GM21390 (cell line): ENCODE results near the gene ARRDC5.
"Not testable (repeated sequence)": the region's sequence is repeated elsewhere in the genome, so short reads cannot be mapped to it uniquely, and the experiment has no call there.

Source experiments
- ATAC-seq: cut with Tn5 transposase; IDR thresholded peaks from one replicate; pipeline ENCODE4 v1.9.1; 2021; ENCODE audit not compliant: unreplicated experiment

ARRDC5 gene

GRCh38 chr19:4910594-4911281 lies 8.0 kb upstream of the ARRDC5 start:
- no peak for ATAC-seq

- ATAC-seq, result peak; percentile 68
Measured at GRCh38 chr19:4909897-4910593, 7.3 kb upstream of the ARRDC5 start.

GRCh38 chr19:4909156-4909896 lies 6.6 kb upstream of the ARRDC5 start, which contains the start of gene UHRF1:
UHRF1 (plus strand) TSS chr19:4909501; CDS start chr19:4910886, 1,385 bp downstream.
- ATAC-seq, result no peak

DNA sequence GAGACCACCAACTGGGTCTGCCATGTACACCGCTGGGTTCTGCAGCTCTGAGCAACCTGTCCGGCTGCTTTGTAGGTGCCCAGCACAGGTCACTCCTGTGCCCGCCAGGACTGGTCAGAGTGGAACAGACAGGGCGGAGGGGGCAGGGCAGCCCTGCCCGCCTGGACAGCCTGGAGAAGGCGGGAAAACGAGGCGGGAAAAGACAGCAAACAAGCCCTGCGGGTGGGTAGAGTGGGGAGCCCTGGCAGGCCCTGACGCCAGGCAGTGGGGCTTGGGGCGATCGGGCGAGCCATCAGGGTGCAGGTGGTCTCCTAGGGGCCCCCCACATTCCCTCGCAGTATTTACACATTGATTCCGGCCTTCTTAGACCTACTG lies 6.1 kb upstream of the ARRDC5 start:
- ATAC-seq, result no peak

- ATAC-seq, result no peak
Measured at GRCh38 chr19:4908360-4908759, 5.7 kb upstream of the ARRDC5 start.

DNA sequence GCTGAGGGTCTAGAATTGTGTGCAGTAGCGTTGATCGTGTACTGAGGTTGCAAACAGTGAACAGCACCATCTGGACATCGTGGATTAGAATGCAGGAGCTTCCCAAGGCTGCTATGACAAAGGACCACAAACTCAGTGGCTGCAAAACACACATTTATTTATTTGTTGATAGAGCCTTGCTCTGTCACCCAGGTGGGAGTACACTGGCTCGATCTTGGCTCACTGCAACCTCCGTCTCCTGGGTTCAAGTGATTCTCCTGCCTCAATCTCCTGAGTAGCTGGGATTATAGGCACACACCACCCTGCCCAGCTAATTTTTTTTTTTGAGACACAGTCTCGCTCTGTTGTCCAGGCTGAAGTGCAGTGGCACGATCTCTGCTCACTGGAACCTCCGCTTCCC lies 4.3 kb upstream of the ARRDC5 start:
- ATAC-seq, result no peak

DNA sequence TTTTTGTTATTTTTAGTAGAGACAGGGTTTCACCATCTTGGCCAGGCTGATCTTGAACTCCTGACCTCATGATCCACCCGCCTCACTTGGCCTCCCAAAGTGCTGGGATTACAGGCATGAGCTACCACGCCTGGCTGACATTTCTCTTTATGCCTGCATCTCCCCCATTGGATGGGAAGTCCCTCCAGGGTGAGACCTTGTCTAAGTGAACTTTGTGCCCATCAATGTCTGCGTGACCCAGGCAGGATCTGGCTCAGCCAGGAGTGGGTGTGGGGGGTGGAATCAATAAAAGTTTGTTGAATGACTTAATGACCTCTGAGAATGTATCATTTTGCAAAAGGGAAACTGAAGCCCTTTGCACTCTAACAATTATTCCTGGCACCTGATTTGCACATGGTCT lies 1.8 kb upstream of the ARRDC5 start:
- ATAC-seq, result no peak

GRCh38 chr19:4900879-4901278 lies 1.8 kb downstream of the ARRDC5 start:
- not testable (repeated sequence) for ATAC-seq

DNA sequence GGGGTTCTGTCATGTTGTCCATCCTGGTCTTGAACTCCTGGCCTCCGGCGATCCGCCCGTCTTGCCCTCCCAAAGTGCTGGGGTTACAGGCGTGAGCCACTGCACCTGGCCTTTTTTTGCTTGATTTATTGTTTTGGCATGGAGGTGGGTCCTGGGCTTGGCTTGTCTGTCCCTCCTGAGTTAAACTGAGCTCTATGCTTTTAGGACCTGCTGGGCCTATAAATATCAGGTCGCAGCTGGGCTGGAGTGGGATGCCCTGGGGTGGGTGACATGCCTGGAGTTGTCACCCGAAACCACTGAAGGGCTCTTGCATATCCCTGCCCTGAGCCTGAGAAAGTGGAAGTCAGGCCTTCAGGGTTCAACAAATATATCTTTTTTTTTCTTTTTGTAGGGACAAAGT lies 5.5 kb downstream of the ARRDC5 start:
- no peak for ATAC-seq

GRCh38 chr19:4896372-4896771 lies 6.3 kb downstream of the ARRDC5 start:
- no peak for ATAC-seq

DNA sequence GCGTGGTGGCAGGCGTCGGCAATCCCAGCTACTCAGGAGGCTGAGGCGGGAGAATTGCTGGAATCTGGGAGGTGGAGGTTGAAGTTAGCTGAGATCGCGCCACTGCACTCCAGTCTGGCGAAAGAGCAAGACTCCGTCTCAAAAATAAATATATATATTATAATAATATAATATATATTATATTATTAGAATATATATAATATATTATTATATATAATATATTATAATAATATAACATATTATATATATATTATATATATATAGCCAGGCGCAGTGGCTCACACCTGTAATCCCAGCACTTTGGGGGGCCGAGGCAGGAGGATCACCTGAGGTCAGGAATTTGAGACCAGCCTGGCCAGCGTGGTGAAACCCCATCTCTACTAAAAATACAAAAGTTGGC lies 9.7 kb downstream of the ARRDC5 start:
- ATAC-seq, result not testable (repeated sequence)

DNA sequence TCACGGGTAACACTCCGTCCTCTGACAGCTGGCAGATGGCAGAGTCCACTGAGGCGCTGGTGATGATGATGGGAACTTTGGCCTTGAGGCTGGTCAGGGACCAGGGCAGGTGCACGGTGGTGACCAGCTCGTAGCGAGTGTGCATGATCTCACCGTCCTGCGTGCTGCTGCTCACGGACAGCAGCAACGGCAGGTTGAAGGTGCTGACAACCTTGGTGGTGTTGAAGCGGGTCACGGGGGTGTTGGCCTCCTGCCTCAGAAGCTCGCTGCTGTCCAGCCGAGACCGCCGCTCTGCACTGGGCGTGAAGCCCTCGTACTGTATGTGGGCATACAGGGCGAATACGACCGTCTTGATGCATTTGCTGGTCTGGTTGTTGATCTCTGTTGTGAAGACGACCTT lies 11.6 kb downstream of the ARRDC5 start:
- no peak for ATAC-seq

- ATAC-seq, result no peak
Measured at GRCh38 chr19:4889034-4889815, 13.5 kb downstream of the ARRDC5 start.

- not testable (repeated sequence) for ATAC-seq
Measured at GRCh38 chr19:4887803-4888202, 14.9 kb downstream of the ARRDC5 start.

GRCh38 chr19:4884993-4885392 lies 17.7 kb downstream of the ARRDC5 start:
- ATAC-seq, result not testable (repeated sequence)

- ATAC-seq, result not testable (repeated sequence)
Measured at GRCh38 chr19:4882874-4883273, 19.8 kb downstream of the ARRDC5 start.

DNA sequence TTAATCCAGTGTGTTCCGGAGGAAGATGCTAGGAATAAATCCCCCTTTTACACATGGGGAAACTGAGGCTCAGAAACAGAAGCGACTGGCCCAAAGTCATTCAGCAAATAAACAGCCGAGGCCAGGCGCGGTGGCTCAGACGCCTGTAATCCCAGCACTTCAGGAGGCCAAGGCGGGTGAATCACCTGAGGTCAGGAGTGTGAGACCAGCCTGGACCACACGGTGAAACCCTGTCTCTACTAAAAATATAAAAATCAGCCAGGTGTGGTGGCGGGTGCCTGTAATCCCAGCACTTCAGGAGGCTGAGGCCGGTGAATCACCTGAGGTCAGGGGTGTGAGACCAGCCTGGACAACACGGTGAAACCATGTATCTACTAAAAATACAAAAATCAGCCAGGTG lies 23.7 kb downstream of the ARRDC5 start:
- no peak for ATAC-seq

DNA sequence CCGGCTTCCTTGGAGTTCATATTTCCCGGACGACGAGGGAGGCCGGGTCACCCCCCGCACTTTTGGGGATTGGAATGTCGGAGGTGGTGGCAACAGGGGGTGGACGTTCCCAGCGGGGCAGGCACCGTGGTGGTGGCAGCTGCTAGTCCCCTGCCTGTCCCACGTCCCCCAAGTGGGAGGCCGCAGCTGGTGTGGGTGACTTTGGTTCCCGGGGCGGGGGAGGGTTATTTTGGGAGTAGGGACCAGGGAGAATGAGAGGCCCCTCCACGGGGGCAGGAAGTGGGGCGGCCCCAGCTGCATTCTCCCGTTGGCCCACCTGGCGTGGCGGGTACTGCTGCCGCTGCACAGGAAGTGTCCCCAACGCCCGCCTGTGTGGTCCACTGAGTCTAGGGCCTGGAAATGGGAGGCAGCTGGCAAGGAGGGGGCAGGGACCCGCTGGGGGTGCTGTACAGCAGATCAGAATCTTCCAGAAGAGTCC lies 24.2 kb downstream of the ARRDC5 start:
- ATAC-seq, result no peak

- no peak for ATAC-seq
Measured at GRCh38 chr19:4877753-4878490, 24.8 kb downstream of the ARRDC5 start.

GRCh38 chr19:4873930-4874329 lies 28.8 kb downstream of the ARRDC5 start:
- no peak for ATAC-seq
